NB4 (cell line): ENCODE data around the gene KDM8.
"Not testable (repeated sequence)": the region's sequence is repeated elsewhere in the genome, so short reads cannot be mapped to it uniquely, and the experiment has no call there.

ENCODE experiments used
- DNase-seq: peaks from one replicate; pipeline ENCODE4 v3.0.0; 2010; ENCODE audit warnings: low read depth
- H3K4me3 ChIP-seq: one replicate; pipeline ENCODE4 v1.5.1; 2011; ENCODE audit warnings: mild to moderate bottlenecking, low read depth, low read length, moderate library complexity
- MYC ChIP-seq: IDR thresholded peaks from 2 replicates; pipeline ENCODE4 v1.6.1; 2011; ENCODE audit warnings: low read depth, low read length
- POLR2A ChIP-seq: IDR thresholded peaks from 2 replicates; pipeline ENCODE4 v1.6.1; 2011; ENCODE audit warnings: mild to moderate bottlenecking; ENCODE audit not compliant: insufficient read length; ENCODE audit errors: extremely low read depth
- TF ChIP-seq, protein P1 (sequence below): IDR thresholded peaks from one replicate; pipeline ENCODE4 v1.5.1; 2012; ENCODE audit warnings: low read depth, low read length
- TF ChIP-seq, protein P2 (sequence below): IDR thresholded peaks from 2 replicates; pipeline ENCODE4 v1.6.1; 2011; ENCODE audit warnings: low read depth, low read length

The KDM8 gene

DNA sequence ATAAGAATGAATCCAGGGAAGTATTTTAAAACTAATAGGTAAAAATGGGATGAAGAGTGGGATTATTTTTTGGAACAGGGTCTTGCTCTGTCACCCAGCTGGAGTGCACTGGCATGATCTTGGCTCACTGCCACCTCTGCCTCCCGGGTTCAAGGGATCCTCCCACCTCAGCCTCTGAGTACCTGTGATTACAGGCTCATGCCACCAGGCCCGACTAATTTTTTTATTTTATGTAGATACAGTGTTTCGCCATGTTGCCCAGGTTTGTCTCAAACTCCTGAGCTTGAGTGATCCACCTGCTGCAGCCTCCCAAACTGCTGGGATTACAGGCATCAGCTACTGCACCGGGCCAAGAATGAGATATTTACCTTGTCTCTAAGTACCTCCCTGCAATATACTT is 43.1 kb downstream of the KDM8 start:
- no peak for DNase-seq
- TF ChIP-seq POLR2A (no peak), MYC (no peak)
- TF ChIP-seq, protein P1, sequence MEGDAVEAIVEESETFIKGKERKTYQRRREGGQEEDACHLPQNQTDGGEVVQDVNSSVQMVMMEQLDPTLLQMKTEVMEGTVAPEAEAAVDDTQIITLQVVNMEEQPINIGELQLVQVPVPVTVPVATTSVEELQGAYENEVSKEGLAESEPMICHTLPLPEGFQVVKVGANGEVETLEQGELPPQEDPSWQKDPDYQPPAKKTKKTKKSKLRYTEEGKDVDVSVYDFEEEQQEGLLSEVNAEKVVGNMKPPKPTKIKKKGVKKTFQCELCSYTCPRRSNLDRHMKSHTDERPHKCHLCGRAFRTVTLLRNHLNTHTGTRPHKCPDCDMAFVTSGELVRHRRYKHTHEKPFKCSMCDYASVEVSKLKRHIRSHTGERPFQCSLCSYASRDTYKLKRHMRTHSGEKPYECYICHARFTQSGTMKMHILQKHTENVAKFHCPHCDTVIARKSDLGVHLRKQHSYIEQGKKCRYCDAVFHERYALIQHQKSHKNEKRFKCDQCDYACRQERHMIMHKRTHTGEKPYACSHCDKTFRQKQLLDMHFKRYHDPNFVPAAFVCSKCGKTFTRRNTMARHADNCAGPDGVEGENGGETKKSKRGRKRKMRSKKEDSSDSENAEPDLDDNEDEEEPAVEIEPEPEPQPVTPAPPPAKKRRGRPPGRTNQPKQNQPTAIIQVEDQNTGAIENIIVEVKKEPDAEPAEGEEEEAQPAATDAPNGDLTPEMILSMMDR: no peak
- TF ChIP-seq, protein P2, sequence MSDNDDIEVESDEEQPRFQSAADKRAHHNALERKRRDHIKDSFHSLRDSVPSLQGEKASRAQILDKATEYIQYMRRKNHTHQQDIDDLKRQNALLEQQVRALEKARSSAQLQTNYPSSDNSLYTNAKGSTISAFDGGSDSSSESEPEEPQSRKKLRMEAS: no peak
- no peak overlapping the region for H3K4me3 ChIP-seq

DNA sequence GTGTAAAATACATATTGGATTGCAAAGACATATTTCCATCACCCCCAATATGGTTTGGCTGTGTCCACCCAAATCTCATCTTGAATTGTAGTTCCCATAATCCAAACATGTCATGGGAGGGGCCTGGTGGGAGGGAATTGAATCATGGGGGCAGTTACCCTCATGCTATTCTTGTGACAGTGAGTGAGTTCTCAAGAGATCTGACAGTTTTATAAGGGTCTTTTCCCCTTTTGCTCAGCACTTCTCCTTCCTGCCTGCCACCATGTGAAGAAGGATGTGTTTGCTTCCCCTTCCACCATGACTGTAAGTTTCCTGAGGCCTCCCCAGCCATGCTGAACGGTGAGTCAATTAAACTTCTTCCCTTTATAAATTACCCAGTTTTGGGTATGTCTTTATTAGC is 43.8 kb downstream of the KDM8 start:
- DNase-seq: peak; percentile 41
- H3K4me3 ChIP-seq: not testable (repeated sequence)

DNA sequence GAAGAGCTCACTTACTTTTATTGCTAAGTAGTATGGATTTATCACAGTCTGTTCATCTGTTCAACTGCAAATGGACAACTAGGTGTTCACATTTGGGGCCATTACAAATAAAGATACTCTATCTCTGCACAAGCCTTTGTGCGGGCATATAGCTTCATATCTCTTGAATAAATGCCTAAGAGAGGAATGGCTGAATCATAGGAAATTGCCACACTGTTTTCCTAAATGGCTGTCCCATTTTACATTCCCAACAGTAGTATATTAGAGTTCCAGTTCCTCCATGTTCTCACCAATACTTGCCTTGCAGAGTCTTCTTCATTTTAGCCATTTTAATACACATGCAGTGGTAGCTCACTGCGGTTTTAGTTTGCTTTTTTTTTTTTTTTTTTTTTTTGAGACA is 44.7 kb downstream of the KDM8 start:
- TF ChIP-seq, protein P1: no peak
- TF ChIP-seq, protein P2: no peak
- no peak for TF ChIP-seq MYC
- H3K4me3 ChIP-seq: no peak overlapping the region
- no peak for DNase-seq

DNA sequence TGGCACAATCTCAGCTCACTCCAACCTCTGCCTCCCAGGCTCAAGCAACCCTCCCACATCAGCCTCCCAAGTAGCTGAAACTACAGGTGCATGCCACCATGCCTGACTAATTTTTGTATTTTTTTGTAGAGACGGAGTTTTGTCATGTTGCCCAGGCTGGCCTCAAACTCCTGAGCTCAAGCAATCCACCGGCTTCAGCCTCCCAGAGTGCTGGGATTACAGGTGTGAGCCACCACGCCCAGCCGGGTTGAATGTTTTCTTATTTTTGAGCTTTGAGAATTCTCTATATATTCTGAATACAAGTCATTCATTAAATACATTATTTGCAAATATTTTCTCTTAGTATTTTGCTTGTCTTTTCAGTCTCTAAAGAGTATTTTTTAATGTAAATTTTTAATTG is 45.6 kb downstream of the KDM8 start:
- H3K4me3 ChIP-seq, DNase-seq: not testable (repeated sequence)

DNA sequence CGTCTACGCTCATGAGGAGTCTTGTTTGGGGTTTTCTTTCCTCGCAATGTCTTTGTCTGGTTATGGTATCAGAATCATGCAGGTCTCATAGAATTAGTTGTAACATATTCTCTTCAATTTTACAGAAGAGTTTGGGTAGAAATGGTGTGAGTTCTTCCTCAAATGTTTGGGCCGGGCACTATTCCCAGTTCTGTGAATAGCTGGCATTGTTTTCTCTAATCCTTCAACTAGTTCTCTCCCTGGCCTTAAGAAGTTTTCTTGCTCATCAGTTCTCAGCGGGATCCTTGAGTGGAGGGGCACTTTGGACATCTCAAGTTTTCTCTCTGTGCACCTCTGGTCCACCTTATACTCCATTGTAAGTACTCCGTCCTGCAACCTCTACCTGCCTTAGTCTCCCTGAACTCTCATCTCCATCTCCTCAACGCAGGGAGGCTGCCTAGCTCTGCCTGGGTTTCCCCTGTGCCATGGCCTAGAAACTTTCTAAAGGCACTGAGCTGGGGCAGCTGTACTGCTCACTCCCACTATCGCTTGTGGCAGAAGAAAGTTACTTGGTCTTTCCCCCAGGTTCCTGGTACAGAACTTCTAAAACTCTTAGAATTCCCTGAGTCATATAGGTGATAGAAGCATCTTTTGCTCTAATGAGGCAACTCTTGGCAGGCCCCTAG is 48.3 kb downstream of the KDM8 start:
- no peak overlapping the region for H3K4me3 ChIP-seq
- no peak for DNase-seq
- TF ChIP-seq MYC: no peak
- TF ChIP-seq, protein P2: no peak
- TF ChIP-seq, protein P1: no peak
- no peak for TF ChIP-seq POLR2A

DNA sequence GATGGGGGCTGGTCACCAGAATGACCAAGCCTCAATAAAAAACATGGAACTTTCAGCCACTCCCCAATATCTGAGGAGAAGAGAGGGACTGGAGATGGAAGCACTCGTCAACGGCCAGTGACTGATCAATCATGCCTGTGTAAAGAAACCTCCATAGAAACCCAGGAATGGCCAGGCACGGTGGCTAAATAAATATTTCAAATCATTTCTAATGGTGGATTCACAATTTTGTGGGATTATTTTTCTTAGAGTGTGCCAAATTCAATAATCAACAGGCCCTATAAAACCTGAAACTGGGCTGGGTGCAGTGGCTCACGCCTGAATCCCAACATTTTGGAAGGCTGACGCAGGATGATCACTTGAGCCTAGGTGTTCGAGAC is 48.9 kb downstream of the KDM8 start:
- TF ChIP-seq POLR2A (no peak), MYC (no peak)
- TF ChIP-seq, protein P2: no peak
- TF ChIP-seq, protein P1: no peak
- DNase-seq: no peak
- H3K4me3 ChIP-seq: no peak overlapping the region

DNA sequence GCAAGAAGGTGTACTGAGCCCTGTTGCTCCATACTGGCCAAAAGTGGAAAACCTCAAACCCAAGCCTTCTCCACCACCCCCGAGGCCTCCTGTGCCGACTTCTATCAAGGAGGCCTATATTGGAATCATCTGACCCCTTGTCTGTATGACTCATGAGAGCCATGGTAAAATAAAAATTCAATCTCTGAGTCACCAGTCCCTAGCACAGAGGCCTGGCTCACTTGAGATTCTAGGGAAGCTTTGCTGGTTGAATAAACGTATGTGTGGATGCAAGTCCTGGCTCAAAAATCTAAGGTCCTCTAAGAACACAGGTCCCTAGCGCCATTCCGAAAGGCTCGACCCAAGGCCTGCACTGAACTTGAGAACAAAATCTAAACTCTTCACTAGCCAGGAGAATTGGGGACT is 50.2 kb downstream of the KDM8 start:
- peak; percentile 22 for DNase-seq

More for the DNA sequence above, 50.2 kb downstream of the KDM8 start:
- TF ChIP-seq POLR2A (no peak), MYC (no peak)
- TF ChIP-seq, protein P2: no peak
- TF ChIP-seq, protein P1: no peak
- H3K4me3 ChIP-seq: no peak overlapping the region
